H7 (cell line): ENCODE results near the gene NNT. TPM values are rescaled to one million over a fixed set of nuclear protein-coding genes. Genes with fewer than 3 reads are reported as not detected.

Source experiments
- DNase-seq: peaks from one replicate; pipeline ENCODE4 v3.0.0; 2012
- H3K27me3 ChIP-seq: 2 replicates; pipeline ENCODE4 v1.6.0; 2011; ENCODE audit warnings: mild to moderate bottlenecking, low read length; ENCODE audit not compliant: control insufficient read depth, insufficient read depth
- H3K36me3 ChIP-seq: replicated peaks from 2 replicates; pipeline ENCODE4 v1.5.1; 2011; ENCODE audit warnings: low read length; ENCODE audit not compliant: control insufficient read depth, insufficient read depth
- H3K4me3 ChIP-seq: 2 replicates; pipeline ENCODE4 v1.5.1; 2011; ENCODE audit warnings: low read depth, mild to moderate bottlenecking, control low read depth, low read length, moderate library complexity; ENCODE audit not compliant: insufficient read depth
- total RNA-seq: library from RNA; depleted of rRNA; stranded (reverse); fragments of >200 nt; shearing (Covaris generic); gene quantifications from 2 replicates; pipeline ENCODE4 v1.2.3, GENCODE V29; 2014

The NNT gene
- total RNA-seq, 1 experiment from 2014 or later, result 28.8 TPM

- peak; percentile 60 for DNase-seq
- no peaks in the 10 kb centered on the region for H3K36me3 ChIP-seq
- H3K4me3 ChIP-seq, result peak overlapping the region; percentile 72
- peaks cover 2% of the 10 kb centered on the region; the same call in 1 of the 2 replicates for H3K27me3 ChIP-seq
Measured at GRCh38 chr5:43603344-43604217, 601 bp downstream of the NNT start.

- no peak for DNase-seq
- Histone ChIP-seq H3K4me3 (no peak overlapping the region), H3K27me3 (peaks cover 2% of the 10 kb centered on the region; the same call in 1 of the 2 replicates), H3K36me3 (no peaks in the 10 kb centered on the region)
Measured at GRCh38 chr5:43604699-43605098, 1.7 kb downstream of the NNT start.

DNA sequence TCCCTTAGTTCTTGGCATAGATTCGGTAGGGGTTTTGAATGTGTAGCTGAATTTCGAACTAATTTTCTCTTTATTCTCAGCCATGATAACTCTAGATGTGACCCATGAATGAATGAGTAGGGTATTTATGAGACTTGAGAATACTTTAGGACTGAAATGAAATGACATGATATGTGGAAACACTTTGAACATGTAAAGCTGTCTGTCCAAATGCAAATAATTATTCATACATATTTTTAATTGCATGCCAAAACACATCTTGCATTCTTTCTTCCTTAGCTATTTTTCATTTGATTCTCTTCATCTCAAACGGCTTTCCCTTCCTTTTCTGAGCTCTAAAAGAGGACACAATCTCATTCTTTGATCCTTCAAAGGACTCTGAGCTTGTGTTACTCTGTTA is 3.4 kb downstream of the NNT start:
- Histone ChIP-seq H3K4me3 (no peak overlapping the region), H3K27me3 (peaks cover 2% of the 10 kb centered on the region; the same call in 1 of the 2 replicates), H3K36me3 (0 out of 2 replicates have a peak, but pooled peaks cover 2% of the 10 kb centered on the region)
- DNase-seq, result no peak

GRCh38 chr5:43608406-43608805 is 5.4 kb downstream of the NNT start:
- no peak for DNase-seq
- H3K4me3 ChIP-seq, result no peak overlapping the region
- peaks cover under 1% of the 10 kb centered on the region; the same call in 1 of the 2 replicates for H3K27me3 ChIP-seq
- peaks cover 2% of the 10 kb centered on the region; the same call in 1 of the 2 replicates for H3K36me3 ChIP-seq

- Histone ChIP-seq H3K36me3 (peaks cover 2% of the 10 kb centered on the region; the same call in 1 of the 2 replicates), H3K27me3 (no peaks in the 10 kb centered on the region)
Measured at GRCh38 chr5:43609752-43610151, 6.8 kb downstream of the NNT start.

DNA sequence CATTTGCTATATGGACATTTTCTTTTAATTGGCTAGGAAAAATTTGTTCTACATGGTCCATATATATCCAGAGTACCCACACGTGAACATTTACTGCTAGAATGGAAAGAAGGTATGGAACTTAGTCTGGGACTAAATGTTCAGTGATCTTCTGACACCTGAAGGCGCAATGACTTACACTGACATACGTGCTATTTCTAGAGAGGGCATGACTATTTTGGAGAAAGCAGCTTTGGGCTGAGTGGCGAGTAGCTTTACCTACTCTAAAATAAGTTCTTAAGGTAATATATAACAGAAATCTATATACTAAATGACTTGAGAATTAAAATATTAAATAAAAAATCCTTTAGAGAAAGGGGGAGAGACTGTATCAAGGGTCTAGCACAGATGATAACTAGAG is 10.4 kb downstream of the NNT start:
- DNase-seq, result no peak
- Histone ChIP-seq H3K27me3 (no peaks in the 10 kb centered on the region), H3K36me3 (peaks cover 2% of the 10 kb centered on the region; the same call in 1 of the 2 replicates), H3K4me3 (no peak overlapping the region)

More at GRCh38 chr5:43609752-43610151, 6.8 kb downstream of the NNT start:
- H3K4me3 ChIP-seq, result no peak overlapping the region
- no peak for DNase-seq

- Histone ChIP-seq H3K27me3 (no peaks in the 10 kb centered on the region), H3K36me3 (no peaks in the 10 kb centered on the region; the same call in 1 of the 2 replicates), H3K4me3 (no peak overlapping the region)
- no peak for DNase-seq
Measured at GRCh38 chr5:43615445-43616184, 12.6 kb downstream of the NNT start.

DNA sequence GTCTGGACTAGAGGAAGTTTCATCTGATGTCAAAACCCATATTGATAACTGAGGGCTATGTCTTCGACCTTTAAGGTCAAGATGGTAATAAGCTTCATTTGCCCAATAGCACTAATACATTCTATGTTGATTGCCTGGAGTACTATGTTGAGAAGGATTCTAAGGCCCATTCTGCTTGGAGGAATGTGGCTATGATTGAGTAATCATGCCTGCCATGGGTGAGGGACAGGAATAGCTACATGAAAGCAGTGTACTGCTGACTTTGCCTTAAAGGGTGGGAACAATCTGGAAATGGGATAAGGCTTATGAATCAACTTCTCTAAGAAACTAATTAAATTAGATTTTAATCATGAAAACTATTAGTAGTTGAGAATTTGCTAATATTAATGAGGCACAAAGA is 13.6 kb downstream of the NNT start:
- Histone ChIP-seq H3K27me3 (no peaks in the 10 kb centered on the region), H3K4me3 (no peak overlapping the region), H3K36me3 (no peaks in the 10 kb centered on the region; the same call in 1 of the 2 replicates)
- DNase-seq, result no peak

DNA sequence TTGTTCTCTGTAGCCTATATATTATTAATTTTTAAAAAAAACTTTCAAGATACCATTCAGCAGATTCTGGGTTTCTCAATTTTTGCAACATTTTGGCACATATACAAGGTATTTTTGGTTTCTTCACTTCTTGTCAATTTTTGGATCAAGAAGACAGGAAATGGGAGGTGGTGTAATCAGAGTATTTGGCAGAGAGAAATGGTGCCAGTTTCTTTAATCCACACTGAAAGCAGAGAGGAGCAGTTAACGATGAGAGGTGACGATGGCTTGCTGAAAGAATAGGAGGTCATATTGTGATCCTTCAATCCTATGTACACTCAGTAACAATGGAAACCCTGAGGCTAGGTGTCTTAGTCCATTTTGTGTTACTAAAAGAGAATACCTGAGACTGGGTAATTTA is 16.4 kb downstream of the NNT start:
- H3K36me3 ChIP-seq, result no peaks in the 10 kb centered on the region
- no peak for DNase-seq
- no peak overlapping the region for H3K4me3 ChIP-seq
- H3K27me3 ChIP-seq, result no peaks in the 10 kb centered on the region

GRCh38 chr5:43619911-43620310 is 16.9 kb downstream of the NNT start:
- no peak for DNase-seq
- Histone ChIP-seq H3K36me3 (no peaks in the 10 kb centered on the region), H3K27me3 (no peaks in the 10 kb centered on the region), H3K4me3 (no peak overlapping the region)

- Histone ChIP-seq H3K36me3 (no peaks in the 10 kb centered on the region), H3K4me3 (no peak overlapping the region), H3K27me3 (no peaks in the 10 kb centered on the region)
- no peak for DNase-seq
Measured at GRCh38 chr5:43620944-43621505, 18.0 kb downstream of the NNT start.

DNA sequence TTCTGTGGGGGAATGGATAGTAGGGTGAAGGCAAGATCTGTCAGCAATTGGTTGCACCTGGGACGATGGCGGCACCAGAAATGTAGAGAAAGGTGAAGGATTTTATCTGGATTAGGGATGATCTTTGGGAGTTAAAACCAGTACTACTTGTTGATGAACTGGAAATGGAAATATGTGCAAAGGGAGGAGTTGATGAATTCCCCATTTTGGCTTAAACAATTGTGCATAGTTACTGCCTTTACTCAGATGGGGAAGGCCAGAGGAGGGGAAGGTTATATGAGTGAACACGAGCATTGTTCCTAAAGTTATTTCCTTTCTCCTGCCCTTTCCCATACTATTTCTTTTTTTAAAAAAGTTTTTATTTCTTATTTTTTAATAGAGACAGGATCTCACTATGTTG is 19.1 kb downstream of the NNT start:
- Histone ChIP-seq H3K4me3 (no peak overlapping the region), H3K27me3 (no peaks in the 10 kb centered on the region), H3K36me3 (no peaks in the 10 kb centered on the region)
- DNase-seq, result no peak

- Histone ChIP-seq H3K36me3 (no peaks in the 10 kb centered on the region), H3K27me3 (no peaks in the 10 kb centered on the region), H3K4me3 (no peak overlapping the region)
- DNase-seq, result no peak
Measured at GRCh38 chr5:43623048-43623680, 20.2 kb downstream of the NNT start.

DNA sequence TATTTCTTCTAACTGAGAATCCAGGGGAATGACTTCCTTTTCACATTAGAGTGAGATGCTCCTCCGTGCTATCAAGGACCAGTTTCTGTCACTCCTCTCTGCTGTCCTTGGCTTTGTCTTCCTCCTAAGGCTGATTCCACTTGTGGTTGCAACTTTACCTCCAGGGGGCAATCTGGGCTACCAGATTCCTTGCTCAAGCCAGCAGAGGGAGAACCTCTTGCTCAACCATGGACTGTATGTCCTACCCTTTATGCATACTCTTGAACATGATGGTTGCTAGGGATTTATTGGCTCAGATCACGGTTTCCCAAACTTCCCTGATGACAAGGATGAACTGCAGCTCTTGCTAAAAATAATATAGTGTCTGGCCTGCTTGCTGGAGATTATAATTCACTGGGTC is 24.0 kb downstream of the NNT start:
- H3K36me3 ChIP-seq, result no peaks in the 10 kb centered on the region
- H3K27me3 ChIP-seq, result no peaks in the 10 kb centered on the region
- no peak overlapping the region for H3K4me3 ChIP-seq
- peak; percentile 55 for DNase-seq
